IMR-90 (cell line): ENCODE data around the gene APP.

Experiments
- BHLHE40 ChIP-seq: fragments of 150-350 bp; IDR thresholded peaks from 2 replicates; pipeline ENCODE4 v1.6.1; 2016; ENCODE audit warnings: mild to moderate bottlenecking, low read depth, low read length
- FOS ChIP-seq: fragments of 150-350 bp; IDR thresholded peaks from 2 replicates; pipeline ENCODE4 v1.6.1; 2016; ENCODE audit warnings: low read depth, low read length
- MAZ ChIP-seq: IDR thresholded peaks from 2 replicates; pipeline ENCODE4 v1.6.1; 2012; ENCODE audit warnings: low read depth, mild to moderate bottlenecking, low read length, improper control_type of control experiment, moderate library complexity, borderline replicate concordance
- MXI1 ChIP-seq: IDR thresholded peaks from 2 replicates; pipeline ENCODE4 v1.6.1; 2012; ENCODE audit warnings: low read depth, mild to moderate bottlenecking, low read length, moderate library complexity, borderline replicate concordance
- NFE2L2 ChIP-seq: fragments of 150-350 bp; IDR thresholded peaks from 2 replicates; pipeline ENCODE4 v1.6.1; 2016; ENCODE audit warnings: low read depth, mild to moderate bottlenecking, low read length
- POLR2A ChIP-seq: IDR thresholded peaks from 2 replicates; pipeline ENCODE4 v1.6.1; 2012; ENCODE audit warnings: mild to moderate bottlenecking, low read depth, low read length
- RCOR1 ChIP-seq: IDR thresholded peaks from 2 replicates; pipeline ENCODE4 v1.6.1; 2012; ENCODE audit warnings: mild to moderate bottlenecking, low read length, improper control_type of control experiment; ENCODE audit not compliant: insufficient replicate concordance
- SMC3 ChIP-seq: fragments of 150-350 bp; IDR thresholded peaks from 2 replicates; pipeline ENCODE4 v1.6.1; 2016; ENCODE audit warnings: low read depth, mild to moderate bottlenecking, antibody characterized with exemption, low read length, moderate library complexity
- TF ChIP-seq, protein P1 (sequence below): conservative IDR thresholded peaks from 2 replicates; pipeline ENCODE4 v1.5.1; 2012; ENCODE audit warnings: mild to moderate bottlenecking, low read depth, low read length, improper control_type of control experiment

DNA sequence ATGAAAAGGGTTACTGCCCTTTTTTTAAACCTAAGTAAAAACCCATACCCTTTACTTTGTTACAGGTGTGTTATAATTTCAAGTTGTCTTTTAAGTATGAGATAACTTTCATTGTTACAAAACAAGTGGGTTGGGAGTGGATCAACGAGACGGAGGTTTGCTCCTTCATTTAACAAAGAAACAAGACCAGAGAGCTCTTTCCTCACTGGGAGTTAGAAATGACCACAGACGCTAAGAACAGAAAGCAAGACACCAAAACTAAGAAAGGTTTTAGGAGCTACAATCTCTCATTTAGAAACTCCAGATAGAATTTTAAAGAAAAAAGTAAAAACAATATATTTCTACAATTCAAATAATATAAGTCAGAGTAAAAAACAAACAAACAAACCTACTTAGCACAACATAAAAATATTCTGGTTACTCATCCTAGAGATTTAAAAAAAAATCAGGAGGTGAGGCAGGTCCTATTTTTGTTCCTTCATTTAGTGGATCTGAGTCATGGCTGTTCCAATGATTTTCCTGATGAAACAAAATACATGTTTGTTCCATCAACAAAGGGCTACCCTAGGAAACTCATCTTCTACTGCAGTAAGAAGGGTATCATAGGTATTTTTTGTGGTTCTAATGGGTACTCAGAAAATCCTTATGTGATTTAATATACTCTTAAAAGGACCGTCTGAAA lies 33.0 kb downstream of the APP start:
- no peak for TF ChIP-seq POLR2A
- TF ChIP-seq, protein P1, sequence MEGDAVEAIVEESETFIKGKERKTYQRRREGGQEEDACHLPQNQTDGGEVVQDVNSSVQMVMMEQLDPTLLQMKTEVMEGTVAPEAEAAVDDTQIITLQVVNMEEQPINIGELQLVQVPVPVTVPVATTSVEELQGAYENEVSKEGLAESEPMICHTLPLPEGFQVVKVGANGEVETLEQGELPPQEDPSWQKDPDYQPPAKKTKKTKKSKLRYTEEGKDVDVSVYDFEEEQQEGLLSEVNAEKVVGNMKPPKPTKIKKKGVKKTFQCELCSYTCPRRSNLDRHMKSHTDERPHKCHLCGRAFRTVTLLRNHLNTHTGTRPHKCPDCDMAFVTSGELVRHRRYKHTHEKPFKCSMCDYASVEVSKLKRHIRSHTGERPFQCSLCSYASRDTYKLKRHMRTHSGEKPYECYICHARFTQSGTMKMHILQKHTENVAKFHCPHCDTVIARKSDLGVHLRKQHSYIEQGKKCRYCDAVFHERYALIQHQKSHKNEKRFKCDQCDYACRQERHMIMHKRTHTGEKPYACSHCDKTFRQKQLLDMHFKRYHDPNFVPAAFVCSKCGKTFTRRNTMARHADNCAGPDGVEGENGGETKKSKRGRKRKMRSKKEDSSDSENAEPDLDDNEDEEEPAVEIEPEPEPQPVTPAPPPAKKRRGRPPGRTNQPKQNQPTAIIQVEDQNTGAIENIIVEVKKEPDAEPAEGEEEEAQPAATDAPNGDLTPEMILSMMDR: no peak
- TF ChIP-seq SMC3: no peak
- no peak for TF ChIP-seq FOS
- no peak for TF ChIP-seq NFE2L2
- TF ChIP-seq MAZ: no peak
- TF ChIP-seq RCOR1: no peak
- no peak for TF ChIP-seq BHLHE40
- no peak for TF ChIP-seq MXI1
